Measurements from ENCODE around the gene SMAD7. TPM values are rescaled to one million over a fixed set of nuclear protein-coding genes. Genes with fewer than 3 reads are reported as not detected.

Gene SMAD7
- polyA plus RNA-seq, 3 donors, result 1.4 to 9.4 (median 1.5) TPM

DNA sequence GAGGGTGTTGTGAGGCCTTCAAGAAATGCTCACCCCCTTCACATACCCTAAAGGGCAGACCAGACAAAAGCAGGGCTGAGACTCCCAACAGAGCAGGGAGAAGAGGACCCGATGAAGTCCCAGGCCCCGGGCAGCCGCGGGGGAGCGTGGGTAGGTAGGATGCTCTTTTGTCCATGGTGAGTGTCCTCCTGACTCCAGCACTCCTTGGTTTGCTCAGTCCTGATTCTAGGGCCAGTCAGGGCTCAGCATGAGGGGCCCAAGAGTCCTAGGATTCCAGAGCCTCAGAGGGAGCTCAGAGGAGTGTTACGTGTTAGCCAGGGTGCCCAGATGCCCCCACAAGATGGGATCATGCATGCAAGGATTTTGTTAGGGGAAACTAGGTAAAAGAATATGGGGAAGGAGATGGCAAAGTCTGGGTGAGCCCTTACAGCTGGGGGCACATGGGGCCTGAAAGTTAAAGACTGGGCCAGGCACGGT, 64.8 kb downstream of the SMAD7 start:
- Mint-ChIP-seq H3K27ac (no peak overlapping the region), H3K4me1 (peaks cover 11% of the 10 kb centered on the region), H3K4me3 (no peak overlapping the region), H3K27me3 (ENCODE audit: low read depth in 3 of 3) (peaks cover 0 to 2% (median 2%) of the 10 kb centered on the region in 3 donors), H3K9me3 (peaks cover 0 to 3% (median 0%) of the 10 kb centered on the region in 7 donors), H3K36me3 (no peaks in the 10 kb centered on the region)
- H3K9me3 ChIP-seq (replicated peaks in 1 of 2; ENCODE audit: control insufficient read depth in 1 of 2, insufficient read depth in 1 of 2, low read length in 2 of 2), result no peaks in the 10 kb centered on the region
- H3K27me3 ChIP-seq (ENCODE audit: control insufficient read depth in 2 of 2, insufficient read depth in 2 of 2, low read length in 2 of 2), result no peaks in the 10 kb centered on the region
- TF ChIP-seq CTCF (IDR thresholded peaks at IDR 0.05), result no peak
- peaks cover 4 to 6% of the 10 kb centered on the region in 2 donors for H3K4me1 ChIP-seq (ENCODE audit: control insufficient read depth in 1 of 2, insufficient read depth in 2 of 2, low read length in 2 of 2)
- H2AFZ ChIP-seq (ENCODE audit: insufficient read depth, low read depth, low read length, poor library complexity, severe bottlenecking), result no peak overlapping the region
- no peaks in the 10 kb centered on the region for H3K36me3 ChIP-seq (replicated peaks in 1 of 2; ENCODE audit: control insufficient read depth in 1 of 2, insufficient read depth in 2 of 2, low read length in 2 of 2)
- no peak overlapping the region for H3K9ac ChIP-seq (ENCODE audit: insufficient read depth, low read length, poor library complexity, severe bottlenecking)
- H4K20me1 ChIP-seq (ENCODE audit: insufficient read depth, low read length), result no peaks in the 10 kb centered on the region
- WGBS (ENCODE audit: insufficient coverage), result 98% methylated on average over 6 of the region's 7 CpGs
- intact Hi-C loops (cut with micrococcal nuclease), result no loop called here
- H3K4me3 ChIP-seq (replicated peaks in 1 of 3; ENCODE audit: low read depth in 2 of 3, low read length in 3 of 3), result no peak overlapping the region
- H3K4me2 ChIP-seq (replicated peaks; ENCODE audit: extremely low read depth, low read length, poor library complexity, severe bottlenecking), result no peak overlapping the region
- no peak overlapping the region for H3K27ac ChIP-seq (ENCODE audit: low read depth in 1 of 2, low read length in 2 of 2)
- H3K79me2 ChIP-seq (ENCODE audit: insufficient read depth, low read length), result no peaks in the 10 kb centered on the region
- DNase-seq, result no peak

DNA sequence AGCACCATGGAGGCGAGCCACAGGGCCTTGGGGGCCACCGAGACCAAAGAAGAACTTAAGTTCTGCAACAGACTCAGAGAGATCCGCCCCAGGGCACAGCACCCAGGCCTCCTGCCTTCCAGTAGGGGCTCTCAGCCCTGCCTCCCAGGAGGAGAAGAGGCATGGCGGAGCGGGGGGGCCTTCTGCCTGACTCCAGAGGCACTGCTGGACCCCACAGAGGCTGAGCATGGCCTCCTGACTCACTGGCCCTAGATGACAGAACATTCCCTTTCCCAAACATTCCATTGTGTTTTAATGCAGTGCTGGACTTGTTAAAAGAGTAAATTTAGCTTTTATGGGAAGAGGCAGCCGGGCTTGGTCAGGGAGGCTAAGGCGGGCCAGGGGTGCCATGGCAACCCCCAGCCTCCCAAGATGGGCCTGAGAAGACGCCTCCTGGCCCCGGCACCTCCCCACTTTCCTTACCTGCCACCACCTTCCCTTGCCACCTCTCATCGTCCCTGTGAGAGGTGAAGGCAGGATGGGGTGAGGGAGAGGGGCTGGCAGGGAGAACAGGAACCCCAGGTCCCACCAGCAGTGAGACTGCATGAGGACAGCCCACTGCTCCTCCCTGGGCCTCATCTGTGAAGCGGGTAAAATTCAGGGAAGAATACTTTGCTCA, 65.4 kb downstream of the SMAD7 start:
- WGBS (ENCODE audit: insufficient coverage), result 97% methylated on average over 5 of the region's 11 CpGs

More for the DNA sequence above, 65.4 kb downstream of the SMAD7 start:
- no peaks in the 10 kb centered on the region for H3K36me3 Mint-ChIP-seq
- Histone ChIP-seq H3K27me3 (ENCODE audit: control insufficient read depth in 2 of 2, insufficient read depth in 2 of 2, low read length in 2 of 2) (no peaks in the 10 kb centered on the region), H3K79me2 (ENCODE audit: insufficient read depth, low read length) (no peaks in the 10 kb centered on the region), H3K4me2 (replicated peaks; ENCODE audit: extremely low read depth, low read length, poor library complexity, severe bottlenecking) (no peak overlapping the region), H3K36me3 (replicated peaks in 1 of 2; ENCODE audit: control insufficient read depth in 1 of 2, insufficient read depth in 2 of 2, low read length in 2 of 2) (no peaks in the 10 kb centered on the region), H3K27ac (ENCODE audit: low read depth in 1 of 2, low read length in 2 of 2) (no peak overlapping the region), H2AFZ (ENCODE audit: insufficient read depth, low read depth, low read length, poor library complexity, severe bottlenecking) (no peak overlapping the region), H3K9ac (ENCODE audit: insufficient read depth, low read length, poor library complexity, severe bottlenecking) (no peak overlapping the region), H3K4me3 (replicated peaks in 1 of 3; ENCODE audit: low read depth in 2 of 3, low read length in 3 of 3) (no peak overlapping the region), H3K4me1 (ENCODE audit: control insufficient read depth in 1 of 2, insufficient read depth in 2 of 2, low read length in 2 of 2) (peaks cover 7 to 12% of the 10 kb centered on the region in 2 donors), H3K9me3 (replicated peaks in 1 of 2; ENCODE audit: control insufficient read depth in 1 of 2, insufficient read depth in 1 of 2, low read length in 2 of 2) (no peaks in the 10 kb centered on the region), H4K20me1 (ENCODE audit: insufficient read depth, low read length) (no peaks in the 10 kb centered on the region)
- H3K4me3 Mint-ChIP-seq, result no peak overlapping the region
- no peak overlapping the region for H3K27ac Mint-ChIP-seq
- H3K9me3 Mint-ChIP-seq, result peaks cover 0 to 3% (median 0%) of the 10 kb centered on the region in 7 donors
- H3K27me3 Mint-ChIP-seq (ENCODE audit: low read depth in 3 of 3), result peaks cover 0 to 3% (median 2%) of the 10 kb centered on the region in 3 donors
- TF ChIP-seq CTCF (IDR thresholded peaks at IDR 0.05), result no peak
- peaks cover 16% of the 10 kb centered on the region for H3K4me1 Mint-ChIP-seq
- no peak for DNase-seq
- intact Hi-C loops (cut with micrococcal nuclease), result no loop called here
